ENCODE data around the gene KLK14. TPM values are rescaled to one million over a fixed set of nuclear protein-coding genes. Genes with fewer than 3 reads are reported as not detected.
A peak's percentile ranks its signal among the peaks of the same experiment; 100 is the strongest.

KLK14 gene
- total RNA-seq, 2 experiments from 2014 or later = 0.57 TPM; not detected in 1

DNA sequence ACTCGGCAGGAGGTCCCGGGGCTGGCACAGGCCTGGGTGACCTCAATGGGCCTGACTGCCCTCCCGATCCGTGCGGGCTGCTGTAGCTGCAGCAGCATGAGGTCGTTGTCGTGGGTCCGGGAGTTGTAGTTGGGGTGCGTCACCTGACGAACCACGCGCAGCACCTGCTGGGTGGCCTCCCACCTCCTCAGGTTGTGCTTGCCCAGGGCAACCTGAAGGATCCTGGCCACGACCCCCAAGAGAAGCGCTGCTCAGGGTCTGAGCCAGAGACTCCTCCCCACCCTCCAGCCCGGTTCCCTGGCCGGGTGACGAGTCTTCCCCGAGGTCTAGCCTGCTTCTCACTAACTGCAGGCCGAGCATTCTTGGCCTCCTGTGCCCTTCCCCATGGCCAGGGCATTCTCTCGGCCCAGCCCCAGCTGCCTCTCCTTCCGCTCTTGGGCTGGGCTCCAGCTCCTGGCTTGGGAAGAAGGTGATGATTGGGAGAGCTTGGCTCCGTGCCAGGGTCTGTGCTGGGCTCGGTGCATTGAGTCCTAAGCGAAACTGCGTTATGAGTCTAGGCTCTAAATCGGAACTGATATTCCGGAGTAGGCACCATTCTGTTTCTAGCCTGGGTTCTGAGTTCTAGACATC is 3.1 kb downstream of the KLK14 start:
- H3K4me3 Mint-ChIP-seq = no peak overlapping the region
- no peaks in the 10 kb centered on the region for H3K4me1 Mint-ChIP-seq (ENCODE audit: low read depth)
- H3K27ac Mint-ChIP-seq = no peak overlapping the region
- no peak for DNase-seq
- ATAC-seq = no peak
- peaks cover 2% of the 10 kb centered on the region for H3K27me3 Mint-ChIP-seq (ENCODE audit: low read depth)
- H3K9me3 Mint-ChIP-seq (ENCODE audit: insufficient read depth) = no peaks in the 10 kb centered on the region
- CTCF ChIA-PET = interaction anchor here (1.2 kb wide), 1 partner anchor 17 kb away, joined by 3 read pairs; no protein-coding TSS in a partner anchor
- POLR2A ChIA-PET = no interaction called here
- no peaks in the 10 kb centered on the region for H3K36me3 Mint-ChIP-seq (ENCODE audit: low read depth)

DNA sequence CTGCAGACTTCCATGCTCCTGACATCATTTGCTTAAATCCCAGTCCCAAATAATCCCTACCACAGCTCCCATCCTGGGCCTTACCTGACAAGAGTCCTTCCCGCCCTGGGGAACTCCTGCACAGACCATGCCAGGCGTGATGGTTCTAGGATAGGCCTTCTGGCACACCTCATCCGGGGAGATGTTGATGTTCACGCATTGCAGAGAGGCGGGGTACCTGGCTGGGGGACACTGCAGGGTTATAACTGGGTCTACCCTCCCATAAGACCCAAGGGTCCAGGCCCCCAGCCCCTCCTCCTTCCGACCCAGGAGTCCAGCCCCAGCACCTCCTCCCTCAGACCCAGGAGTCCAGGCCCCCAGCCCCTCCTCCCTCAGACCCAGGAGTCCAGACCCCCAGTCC is 4.0 kb downstream of the KLK14 start:
- ChIA-PET CTCF (no interaction called here), POLR2A (no interaction called here)
- Mint-ChIP-seq H3K36me3 (ENCODE audit: low read depth) (no peaks in the 10 kb centered on the region), H3K9me3 (ENCODE audit: insufficient read depth) (no peaks in the 10 kb centered on the region), H3K27me3 (ENCODE audit: low read depth) (peaks cover 9% of the 10 kb centered on the region), H3K4me3 (no peak overlapping the region), H3K27ac (no peak overlapping the region), H3K4me1 (ENCODE audit: low read depth) (no peaks in the 10 kb centered on the region)
- no peak for DNase-seq
- no peak for ATAC-seq

DNA sequence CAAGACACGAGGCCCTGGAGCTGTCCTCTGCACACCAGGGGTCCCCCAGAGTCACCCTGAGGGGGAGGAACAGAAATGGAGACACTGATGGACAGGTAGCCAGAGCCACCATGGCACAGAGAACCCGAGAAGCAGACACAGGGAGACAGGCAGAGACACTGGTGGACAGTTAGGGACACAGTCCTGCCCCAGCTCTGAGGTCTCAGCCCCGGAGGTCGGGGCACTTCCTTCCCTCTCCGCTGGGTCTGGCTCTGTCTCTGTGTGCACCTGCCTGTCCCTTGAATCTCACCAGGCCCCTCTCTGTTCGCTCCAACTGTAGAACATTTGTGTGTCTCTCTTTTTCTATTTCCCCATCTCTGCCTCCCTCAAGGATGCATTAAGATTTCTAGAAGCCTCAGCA is 4.6 kb downstream of the KLK14 start:
- POLR2A ChIA-PET = no interaction called here
- ATAC-seq = peak; percentile 39
- CTCF ChIA-PET = no interaction called here
- H3K4me3 Mint-ChIP-seq = no peak overlapping the region
- no peaks in the 10 kb centered on the region for H3K4me1 Mint-ChIP-seq (ENCODE audit: low read depth)
- H3K27me3 Mint-ChIP-seq (ENCODE audit: low read depth) = peaks cover 9% of the 10 kb centered on the region
- no peak overlapping the region for H3K27ac Mint-ChIP-seq
- H3K36me3 Mint-ChIP-seq (ENCODE audit: low read depth) = no peaks in the 10 kb centered on the region
- no peak for DNase-seq
- no peaks in the 10 kb centered on the region for H3K9me3 Mint-ChIP-seq (ENCODE audit: insufficient read depth)

DNA sequence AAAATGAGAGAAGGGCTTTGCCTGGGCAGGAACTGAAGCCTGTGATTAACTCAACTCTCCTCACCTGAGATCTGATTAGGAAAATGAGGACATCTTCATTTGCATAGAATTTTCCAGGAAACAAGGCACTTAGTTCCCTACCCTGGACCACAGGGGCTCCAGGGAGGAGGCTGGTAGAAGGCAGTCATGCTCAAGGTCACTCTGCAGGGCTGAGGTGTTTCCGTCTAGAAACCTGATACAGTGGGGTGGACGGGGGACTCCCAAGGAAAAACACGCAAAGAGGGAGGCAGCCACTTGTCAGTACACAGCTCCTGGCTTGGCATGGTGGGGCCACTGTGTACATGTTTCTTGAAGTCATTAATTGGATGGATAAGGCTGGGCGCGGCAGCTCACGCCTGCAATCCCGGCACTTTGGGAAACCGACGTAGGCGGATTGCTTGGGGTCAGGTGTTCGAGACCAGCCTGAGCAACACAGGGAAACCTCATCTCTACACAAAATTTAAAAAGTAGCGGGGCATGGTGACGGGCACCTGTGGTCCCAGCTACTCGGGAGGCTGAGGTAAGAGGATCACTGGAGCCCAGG is 6.0 kb downstream of the KLK14 start:
- H3K36me3 Mint-ChIP-seq (ENCODE audit: low read depth) = no peaks in the 10 kb centered on the region
- ATAC-seq (no peak), DNase-seq (no peak)
- CTCF ChIA-PET = no interaction called here
- H3K27ac Mint-ChIP-seq = no peak overlapping the region
- peaks cover 9% of the 10 kb centered on the region for H3K27me3 Mint-ChIP-seq (ENCODE audit: low read depth)
- POLR2A ChIA-PET = no interaction called here
- H3K9me3 Mint-ChIP-seq (ENCODE audit: insufficient read depth) = no peaks in the 10 kb centered on the region
- no peaks in the 10 kb centered on the region for H3K4me1 Mint-ChIP-seq (ENCODE audit: low read depth)
- H3K4me3 Mint-ChIP-seq = no peak overlapping the region

DNA sequence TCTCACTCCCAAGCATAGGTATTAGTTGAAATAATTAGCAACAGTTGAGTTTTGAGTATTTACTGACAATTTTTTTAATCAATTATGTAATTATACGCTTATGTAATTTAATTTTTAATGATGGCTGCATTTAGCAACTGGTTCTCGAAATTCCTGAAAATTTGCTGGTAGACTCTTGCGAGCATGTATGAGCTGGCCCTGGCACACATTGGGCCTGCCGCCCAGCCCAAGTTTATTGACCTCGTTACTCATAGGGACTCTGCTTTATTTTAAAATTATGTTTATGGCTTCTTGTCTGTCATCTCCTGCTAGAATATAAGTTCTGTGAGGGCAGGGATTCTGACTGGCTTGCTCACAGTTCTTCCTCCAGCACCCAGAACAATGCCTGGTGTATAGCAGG is 6.7 kb downstream of the KLK14 start:
- Mint-ChIP-seq H3K36me3 (ENCODE audit: low read depth) (no peaks in the 10 kb centered on the region), H3K27me3 (ENCODE audit: low read depth) (peaks cover 9% of the 10 kb centered on the region), H3K4me1 (ENCODE audit: low read depth) (no peaks in the 10 kb centered on the region), H3K9me3 (ENCODE audit: insufficient read depth) (no peaks in the 10 kb centered on the region), H3K4me3 (no peak overlapping the region), H3K27ac (no peak overlapping the region)
- ATAC-seq (no peak), DNase-seq (no peak)
- CTCF ChIA-PET = no interaction called here
- POLR2A ChIA-PET = no interaction called here

DNA sequence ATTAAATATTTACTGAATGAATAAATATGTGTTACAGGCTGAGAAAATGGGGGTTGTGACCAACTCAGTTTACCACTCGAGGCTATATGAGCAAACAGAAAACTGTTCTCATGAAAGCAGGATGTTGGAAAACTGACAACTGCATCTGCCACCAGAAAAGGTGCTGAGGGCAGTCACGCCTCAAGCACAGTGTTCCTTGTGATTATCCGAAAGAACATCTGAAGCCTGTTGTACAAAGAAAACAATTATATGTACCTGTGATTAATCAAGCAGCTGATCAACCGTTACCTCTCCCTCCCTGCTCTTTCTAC is 11.6 kb downstream of the KLK14 start:
- CTCF ChIA-PET = no interaction called here
- DNase-seq = no peak

DNA sequence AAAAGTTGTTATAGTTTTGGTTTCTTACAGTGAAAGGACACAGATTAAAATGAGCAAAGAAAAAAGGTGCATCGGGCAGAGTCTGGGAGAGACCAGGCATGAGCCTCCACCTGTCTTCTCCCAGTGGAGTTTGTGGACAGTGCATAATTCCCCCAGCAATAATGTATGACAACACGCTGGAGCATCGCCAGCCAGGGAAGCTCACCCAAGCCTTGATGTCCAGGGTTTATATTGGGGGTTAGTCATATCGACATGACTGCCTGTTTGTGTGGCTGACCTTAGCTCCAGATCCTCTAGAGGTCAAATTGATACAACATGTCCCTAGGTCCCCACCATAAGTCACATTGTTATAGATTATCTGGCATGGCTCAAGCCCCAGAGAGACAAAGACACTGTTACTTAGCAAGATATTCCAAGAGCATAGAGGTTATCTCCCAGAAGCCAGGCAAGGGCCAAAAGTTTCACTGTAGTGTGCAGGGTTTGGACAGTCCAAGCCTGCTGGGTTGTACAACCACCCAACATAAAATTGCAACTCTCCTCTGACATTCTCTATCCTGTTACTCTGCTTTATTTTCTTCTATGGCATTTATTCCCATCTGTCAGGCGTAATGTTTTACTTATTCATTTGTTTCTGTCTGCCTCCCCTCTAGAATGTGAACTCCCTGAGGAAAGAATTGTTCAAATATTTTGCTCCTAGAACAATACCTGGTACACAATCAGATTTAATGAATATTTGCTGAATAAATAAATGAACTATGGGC is 12.2 kb downstream of the KLK14 start:
- POLR2A ChIA-PET = no interaction called here
- Mint-ChIP-seq H3K27me3 (ENCODE audit: low read depth) (peaks cover 29% of the 10 kb centered on the region), H3K27ac (no peak overlapping the region), H3K4me3 (no peak overlapping the region), H3K9me3 (ENCODE audit: insufficient read depth) (no peaks in the 10 kb centered on the region), H3K36me3 (ENCODE audit: low read depth) (no peaks in the 10 kb centered on the region), H3K4me1 (ENCODE audit: low read depth) (no peaks in the 10 kb centered on the region)
- DNase-seq (no peak), ATAC-seq (no peak)
- CTCF ChIA-PET = no interaction called here

More for the DNA sequence above, 11.6 kb downstream of the KLK14 start:
- Mint-ChIP-seq H3K9me3 (ENCODE audit: insufficient read depth) (no peaks in the 10 kb centered on the region), H3K36me3 (ENCODE audit: low read depth) (no peaks in the 10 kb centered on the region), H3K4me1 (ENCODE audit: low read depth) (no peaks in the 10 kb centered on the region), H3K4me3 (no peak overlapping the region), H3K27me3 (ENCODE audit: low read depth) (peaks cover 26% of the 10 kb centered on the region), H3K27ac (no peak overlapping the region)
- POLR2A ChIA-PET = no interaction called here
- no peak for ATAC-seq

DNA sequence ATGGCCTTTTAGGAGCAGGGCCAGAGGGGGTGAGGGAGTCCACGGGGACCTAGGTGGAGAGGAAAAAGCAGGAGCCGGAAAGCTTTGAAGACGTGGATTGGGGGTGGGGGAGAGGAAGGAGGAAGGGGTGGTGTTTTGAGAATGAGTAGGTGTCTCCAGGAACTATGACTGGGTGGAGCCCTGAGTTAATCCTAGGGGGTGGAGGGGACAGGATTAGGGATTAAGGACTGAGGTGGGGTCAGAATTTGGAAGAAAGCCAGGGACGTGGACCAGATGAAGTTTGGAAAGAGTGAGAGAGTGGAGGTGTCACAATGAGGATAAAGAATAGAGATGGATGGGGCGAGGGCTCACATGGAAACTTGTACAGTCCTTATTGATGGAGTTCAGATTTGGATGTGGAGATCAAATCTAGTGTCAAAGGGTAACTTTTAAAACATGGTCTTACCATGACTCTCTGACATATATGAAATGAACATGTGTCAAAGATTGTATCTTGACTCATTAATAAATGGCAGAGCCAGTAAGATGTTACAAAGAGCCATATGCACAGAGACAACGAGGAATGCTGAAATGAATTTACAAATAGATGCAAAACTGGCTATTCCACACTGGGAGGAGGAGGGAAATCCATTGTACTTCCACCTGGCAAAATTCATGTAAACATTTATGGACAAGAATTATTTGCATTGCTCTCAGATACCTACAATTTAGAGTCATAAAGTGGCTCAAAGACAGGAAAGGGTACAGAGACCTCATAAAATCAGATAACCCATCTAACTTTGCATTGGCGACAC is 16.1 kb downstream of the KLK14 start:
- H3K27me3 Mint-ChIP-seq (ENCODE audit: low read depth) = peaks cover 32% of the 10 kb centered on the region
- H3K4me3 Mint-ChIP-seq = no peak overlapping the region
- H3K9me3 Mint-ChIP-seq (ENCODE audit: insufficient read depth) = no peaks in the 10 kb centered on the region
- no peaks in the 10 kb centered on the region for H3K36me3 Mint-ChIP-seq (ENCODE audit: low read depth)
- no peak overlapping the region for H3K27ac Mint-ChIP-seq
- H3K4me1 Mint-ChIP-seq (ENCODE audit: low read depth) = no peaks in the 10 kb centered on the region
- CTCF ChIA-PET = no interaction called here
- POLR2A ChIA-PET = no interaction called here
- DNase-seq (no peak), ATAC-seq (no peak)

DNA sequence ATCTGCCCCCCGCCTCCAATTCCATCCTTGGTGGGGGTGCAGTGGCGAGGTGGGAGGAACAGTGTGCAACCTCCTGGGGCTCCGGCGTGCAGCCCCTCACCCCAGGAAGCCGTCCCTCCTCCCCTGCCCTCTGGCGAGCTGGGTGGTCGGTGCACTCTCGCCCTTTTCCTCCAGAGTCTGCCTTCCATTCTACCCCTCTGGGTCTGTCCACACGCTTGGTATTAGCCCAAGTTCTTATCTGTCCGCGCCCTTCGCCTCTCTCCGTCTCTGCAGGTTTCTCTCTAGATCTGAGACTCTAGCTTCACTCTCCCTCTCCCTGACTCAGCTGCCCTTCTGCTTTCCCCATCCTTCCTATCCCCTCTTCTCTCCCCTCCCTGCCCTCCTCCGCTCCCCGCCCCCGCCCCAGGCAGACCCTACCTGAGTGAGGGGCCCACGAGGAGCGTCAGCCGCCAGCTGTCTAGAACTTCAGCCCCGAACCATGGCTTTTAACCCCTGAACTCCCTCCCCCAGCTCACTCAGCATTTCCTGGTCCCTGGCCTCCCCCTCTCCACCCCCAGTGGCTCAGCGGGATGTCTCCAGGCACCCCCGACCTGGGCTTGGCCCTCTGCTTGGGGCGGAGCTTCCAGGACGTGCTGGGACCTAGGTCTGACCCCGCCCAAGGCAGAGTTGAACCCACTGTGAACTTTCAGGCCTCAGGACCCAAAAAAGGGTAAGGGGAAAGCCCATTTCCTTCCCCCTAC is 17.3 kb downstream of the KLK14 start:
- ChIA-PET POLR2A (no interaction called here), CTCF (no interaction called here)
- no peak for ATAC-seq
- H3K9me3 Mint-ChIP-seq (ENCODE audit: insufficient read depth) = no peaks in the 10 kb centered on the region
- no peak overlapping the region for H3K4me3 Mint-ChIP-seq
- H3K36me3 Mint-ChIP-seq (ENCODE audit: low read depth) = no peaks in the 10 kb centered on the region
- no peak overlapping the region for H3K27ac Mint-ChIP-seq
- peaks cover 34% of the 10 kb centered on the region for H3K27me3 Mint-ChIP-seq (ENCODE audit: low read depth)
- no peak for DNase-seq
- no peaks in the 10 kb centered on the region for H3K4me1 Mint-ChIP-seq (ENCODE audit: low read depth)

DNA sequence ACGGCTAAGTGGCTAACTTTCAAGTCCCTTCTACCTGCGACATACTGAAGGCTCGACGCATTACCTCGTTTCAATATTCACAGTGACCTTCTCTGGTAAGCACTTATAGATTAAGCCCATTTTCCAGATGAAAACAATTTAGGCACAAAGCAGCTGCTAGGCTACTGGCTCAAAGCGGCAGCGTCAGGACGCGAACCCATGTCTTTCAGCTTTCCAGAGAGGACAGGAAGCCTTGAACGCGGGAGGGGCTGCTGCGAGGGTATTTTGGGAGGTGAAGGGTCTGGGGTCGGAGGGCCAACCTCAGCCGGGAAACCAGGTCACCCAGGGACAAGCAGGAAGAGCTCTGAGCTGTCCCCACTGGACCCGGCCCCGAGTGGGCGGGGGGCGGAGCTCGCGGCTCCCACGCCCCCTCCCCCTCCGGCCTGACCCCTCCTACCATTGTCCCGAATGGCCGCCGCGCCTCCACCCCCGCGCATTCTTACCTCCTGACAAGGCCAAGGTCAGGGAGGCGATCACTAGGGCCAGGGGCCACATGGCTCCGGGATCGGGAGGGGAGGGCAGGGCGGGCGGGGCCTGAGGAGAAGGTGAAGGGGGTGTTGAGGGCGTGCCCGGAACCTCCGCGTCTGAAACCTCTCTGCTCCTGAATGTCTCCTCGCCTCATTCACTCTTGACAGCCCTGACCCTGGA is 18.0 kb downstream of the KLK14 start, which contains the start of gene KLK13:
Gene KLK13 (minus strand): TSS at position 559 of the 687 bp plus-strand sequence. CDS start 25 bp downstream, at position 534.
- H3K4me3 Mint-ChIP-seq = no peak within 1 kb of the TSS
- no peaks in the 10 kb centered on the region for H3K36me3 Mint-ChIP-seq (ENCODE audit: low read depth)
- H3K4me1 Mint-ChIP-seq (ENCODE audit: low read depth) = no peaks in the 10 kb centered on the region
- POLR2A ChIA-PET = no interaction called here
- no peak within 1 kb of the TSS for H3K27ac Mint-ChIP-seq
- ATAC-seq (no peak), DNase-seq (no peak)
- H3K9me3 Mint-ChIP-seq (ENCODE audit: insufficient read depth) = no peaks in the 10 kb centered on the region
- CTCF ChIA-PET = no interaction called here
- peaks cover 33% of the 10 kb centered on the region for H3K27me3 Mint-ChIP-seq (ENCODE audit: low read depth)

DNA sequence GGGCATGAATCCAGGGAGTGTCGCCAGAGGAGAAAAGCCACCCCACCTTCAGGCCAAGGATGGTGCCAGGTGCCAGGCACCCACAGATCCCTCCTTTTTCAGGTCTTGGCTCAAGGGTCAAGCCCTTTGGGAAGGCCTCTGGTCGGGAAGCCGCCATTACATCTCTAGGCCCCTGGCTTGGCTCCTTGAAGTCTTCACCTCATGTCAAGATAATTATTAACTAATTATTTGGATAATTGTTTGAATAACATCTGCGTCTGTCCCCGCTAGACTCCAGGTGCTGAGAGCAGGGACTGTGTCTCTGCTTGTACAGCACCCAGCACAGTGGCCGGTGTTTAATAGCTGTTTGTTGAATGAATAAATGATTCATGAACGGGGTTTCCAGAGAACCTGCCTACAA is 19.0 kb downstream of the KLK14 start:
- DNase-seq (no peak), ATAC-seq (no peak)
- ChIA-PET CTCF (interaction anchor here (1.2 kb wide), 1 partner anchor 386 kb away, joined by 3 read pairs; no protein-coding TSS in a partner anchor), POLR2A (no interaction called here)
- Mint-ChIP-seq H3K27me3 (ENCODE audit: low read depth) (peaks cover 36% of the 10 kb centered on the region), H3K4me1 (ENCODE audit: low read depth) (no peaks in the 10 kb centered on the region), H3K27ac (no peak overlapping the region), H3K4me3 (no peak overlapping the region), H3K9me3 (ENCODE audit: insufficient read depth) (no peaks in the 10 kb centered on the region), H3K36me3 (ENCODE audit: low read depth) (no peaks in the 10 kb centered on the region)
